HepG2 (cell line): Measurements from ENCODE around the gene ZNF12. TPM values are rescaled to one million over a fixed set of nuclear protein-coding genes. Genes with fewer than 3 reads are reported as not detected.

Experiments
- ATAC-seq: fragments of 200-7000 bp; cut with Tn5 transposase; 3 replicates; pipeline ENCODE4 v1.9.1; 2020; ENCODE audit warnings: mild to moderate bottlenecking, moderate library complexity
- BruUV-seq: library from RNA; stranded (reverse); fragments of 400-500 nt; replicated peaks from 2 replicates; lab custom pipeline; 2021; lab: Mats Ljungman, UMichigan
- CTCF ChIA-PET: fragments of 300-600 bp; formaldehyde crosslinking; extraction: SDS; loops from one replicate; lab custom pipeline; 2021; ENCODE audit warnings: low total read pairs, inconsistent platforms, low intra/inter-chr PET ratio; lab: Yijun Ruan, JAX
- POLR2A ChIA-PET: fragments of 350-600 bp; sonication (Branson Sonifier 250); formaldehyde crosslinking; loops from one replicate; lab custom pipeline; 2020; ENCODE audit warnings: antibody characterized with exemption, inconsistent platforms; lab: Yijun Ruan, JAX
- DNase-seq: peaks from one replicate; pipeline ENCODE4 v3.0.0-alpha.2; 2015; ENCODE audit warnings: low spot score
- FAIRE-seq: peaks from 3 replicates; lab custom pipeline; 2011; peaks lifted over from hg19 to GRCh38; lab: Jason Lieb, UNC
- H2AFZ ChIP-seq: one replicate; pipeline ENCODE4 v1.6.1; 2011; ENCODE audit warnings: low read length, inconsistent platforms
- H3K27ac ChIP-seq: fragments of 300-600 bp; 3 replicates; pipeline ENCODE4 v1.8.0; 2011; ENCODE audit warnings: mixed run types, mild to moderate bottlenecking, mixed read lengths, low read length, inconsistent platforms; ENCODE audit not compliant: insufficient read depth; ENCODE audit errors: extremely low read length
- H3K27me3 ChIP-seq, 2 experiments: fragments of 200-600 bp in 1 of 2; 2 replicates in 1 of 2; 3 replicates in 1 of 2; pipeline versions ENCODE4 v1.6.0 to v1.8.0; 2011; ENCODE audit warnings: low read length in 2 of 2, mild to moderate bottlenecking in 2 of 2, moderate library complexity in 2 of 2, inconsistent platforms in 1 of 2; ENCODE audit not compliant: insufficient read depth in 2 of 2, control insufficient read depth in 1 of 2
- H3K36me3 ChIP-seq, 2 experiments: fragments of 200-600 bp in 1 of 2; replicated peaks in 1 of 2; 2 replicates in 1 of 2; 3 replicates in 1 of 2; pipeline versions ENCODE4 v1.5.1 to v1.8.0; 2011; ENCODE audit warnings: low read length in 2 of 2, inconsistent platforms in 1 of 2; ENCODE audit not compliant: insufficient read depth in 2 of 2, control insufficient read depth in 1 of 2
- H3K4me1 ChIP-seq: 2 replicates; pipeline ENCODE4 v1.5.1; 2012; ENCODE audit warnings: low read length, inconsistent platforms; ENCODE audit not compliant: insufficient read depth
- H3K4me2 ChIP-seq: 2 replicates; pipeline ENCODE4 v1.6.0; 2011; ENCODE audit warnings: low read depth, low read length, inconsistent platforms
- H3K4me3 ChIP-seq, 3 experiments: fragments of 200-600 bp in 1 of 3; sonication (generic), shearing (Covaris generic) in 1 of 3; replicated peaks in 1 of 3; 2 replicates each; pipeline ENCODE4 v1.5.1; 2011 to 2016; ENCODE audit warnings: low read length in 3 of 3, inconsistent platforms in 2 of 3, low read depth in 2 of 3, mild to moderate bottlenecking in 2 of 3, control low read depth in 1 of 3, mixed read lengths in 1 of 3; ENCODE audit not compliant: insufficient read depth in 1 of 3
- H3K79me2 ChIP-seq: one replicate; pipeline ENCODE4 v1.6.1; 2011; ENCODE audit warnings: low read length, inconsistent platforms; ENCODE audit not compliant: insufficient read depth
- H3K9ac ChIP-seq: 2 replicates; pipeline ENCODE4 v1.6.0; 2011; ENCODE audit warnings: mild to moderate bottlenecking, low read depth, low read length, inconsistent platforms; ENCODE audit not compliant: insufficient read depth
- H3K9me3 ChIP-seq: 2 replicates; pipeline ENCODE4 v1.5.1; 2012; ENCODE audit warnings: mild to moderate bottlenecking, low read length
- H4K20me1 ChIP-seq: 2 replicates; pipeline ENCODE4 v1.6.0; 2011; ENCODE audit warnings: inconsistent platforms, mild to moderate bottlenecking, low read length, moderate library complexity; ENCODE audit not compliant: insufficient read depth
- AGO1 ChIP-seq: fragments of 200-400 bp; formaldehyde crosslinking; IDR thresholded peaks from 2 replicates; pipeline ENCODE4 v1.6.1; 2017; ENCODE audit warnings: mild to moderate bottlenecking, low read depth, low read length, moderate library complexity; ENCODE audit not compliant: poor library complexity, severe bottlenecking
- BRD4 ChIP-seq: sonication (generic); formaldehyde crosslinking; IDR thresholded peaks from 2 replicates; pipeline ENCODE4 v1.4.0; 2020; ENCODE audit warnings: missing genetic modification reagents
- HNRNPUL1 ChIP-seq: fragments of 200-400 bp; formaldehyde crosslinking; IDR thresholded peaks from 2 replicates; pipeline ENCODE4 v1.6.1; 2017; ENCODE audit warnings: low read depth, mild to moderate bottlenecking, low read length, moderate library complexity
- POLR2AphosphoS2 ChIP-seq: IDR thresholded peaks from 2 replicates; pipeline ENCODE4 v1.6.1; 2011; ENCODE audit warnings: low read depth, low read length, improper control_type of control experiment
- SOX5 ChIP-seq: IDR thresholded peaks from 2 replicates; pipeline ENCODE4 v1.6.1; 2016; ENCODE audit warnings: borderline replicate concordance
- SRF ChIP-seq: IDR thresholded peaks from 2 replicates; pipeline ENCODE4 v1.6.1; 2011; ENCODE audit warnings: mild to moderate bottlenecking, low read depth, low read length, moderate library complexity
- TBX3 ChIP-seq: fragments of 450-650 bp; IDR thresholded peaks from 2 replicates; pipeline ENCODE4 v1.6.1; 2017; ENCODE audit warnings: antibody characterized with exemption, mild to moderate bottlenecking, inconsistent platforms, borderline replicate concordance
- ZBTB1 ChIP-seq: sonication (generic); formaldehyde crosslinking; IDR thresholded peaks from 2 replicates; pipeline ENCODE4 v1.4.0; 2020; ENCODE audit warnings: missing genetic modification reagents, borderline replicate concordance
- ZBTB20 ChIP-seq: sonication (generic); formaldehyde crosslinking; IDR thresholded peaks from 2 replicates; pipeline ENCODE4 v1.8.1; 2023; ENCODE audit warnings: missing genetic modification reagents, low read depth, mild to moderate bottlenecking, borderline replicate concordance
- ZNF614 ChIP-seq: IDR thresholded peaks from 2 replicates; pipeline ENCODE4 v1.6.1; 2018; ENCODE audit warnings: missing biosample characterization, missing genetic modification reagents, inconsistent platforms, borderline replicate concordance
- WGBS: methylation state at CpG from one replicate; pipeline ENCODE4 v1.1.6; 2017; ENCODE audit warnings: low lambda C conversion rate; 5-methylcytosine and 5-hydroxymethylcytosine counted together
- in situ Hi-C: cut with HindIII; loops from 2 replicates; pipeline ENCODE4 v1.10.0; 2017; ENCODE audit warnings: low pct_unique_long_range_greater_than_20kb; ENCODE audit not compliant: extremely low pct_ligation_motif_present
- intact Hi-C: fragments of 100-400 bp; cut with micrococcal nuclease; formaldehyde crosslinking; loops from one replicate; pipeline ENCODE4 v1.10.0; 2022; ENCODE audit not compliant: unreplicated experiment
- polyA plus RNA-seq, 8 experiments: library from polyadenylated mRNA; depleted of rRNA in 3 of 8; stranded (reverse) in 7 of 8; unstranded in 1 of 8; fragments of >200 nt; fragmentation: Illumina TruSeq in 4 of 8; extraction: Trizol in 4 of 8; gene quantifications; 2 replicates each; pipeline versions ENCODE4 v1.2.1 to v1.2.3, GENCODE V29; 2011 to 2016; ENCODE audit warnings: low read depth in 4 of 8, missing spikeins in 1 of 8, mixed read lengths in 1 of 8; ENCODE audit not compliant: insufficient read depth in 1 of 8
- total RNA-seq, 5 experiments: library from RNA; depleted of rRNA; stranded (reverse); fragments of >200 nt; fragmentation: Illumina TruSeq; extraction: Trizol; gene quantifications; 2 replicates each; pipeline ENCODE4 v1.2.3, GENCODE V29; 2016; ENCODE audit warnings: low read depth in 1 of 5
- TF ChIP-seq, protein P1 (sequence below): IDR thresholded peaks from 2 replicates; pipeline ENCODE4 v1.6.1; 2016; ENCODE audit warnings: missing compliant biosample characterization, missing genetic modification reagents, borderline replicate concordance
- TF ChIP-seq, protein P2 (sequence below), 2 experiments: sonication (generic) in 1 of 2; formaldehyde crosslinking in 1 of 2; IDR thresholded peaks; 2 replicates each; pipeline versions ENCODE4 v1.6.1 to v1.9.0; 2014 to 2022; ENCODE audit warnings: antibody characterized with exemption in 1 of 2, borderline replicate concordance in 1 of 2, inconsistent platforms in 1 of 2, low read depth in 1 of 2, missing genetic modification reagents in 1 of 2
- TF ChIP-seq, protein P3 (sequence below): sonication (generic); formaldehyde crosslinking; IDR thresholded peaks from 2 replicates; pipeline ENCODE4 v1.5.0; 2020; ENCODE audit warnings: missing genetic modification reagents

The ZNF12 gene
- total and polyA plus RNA-seq, 2 of the 13 experiments (the other 11 are each of a cell fraction or from before 2014, with no cell fraction given), result 21.4 to 22.8 TPM

DNA sequence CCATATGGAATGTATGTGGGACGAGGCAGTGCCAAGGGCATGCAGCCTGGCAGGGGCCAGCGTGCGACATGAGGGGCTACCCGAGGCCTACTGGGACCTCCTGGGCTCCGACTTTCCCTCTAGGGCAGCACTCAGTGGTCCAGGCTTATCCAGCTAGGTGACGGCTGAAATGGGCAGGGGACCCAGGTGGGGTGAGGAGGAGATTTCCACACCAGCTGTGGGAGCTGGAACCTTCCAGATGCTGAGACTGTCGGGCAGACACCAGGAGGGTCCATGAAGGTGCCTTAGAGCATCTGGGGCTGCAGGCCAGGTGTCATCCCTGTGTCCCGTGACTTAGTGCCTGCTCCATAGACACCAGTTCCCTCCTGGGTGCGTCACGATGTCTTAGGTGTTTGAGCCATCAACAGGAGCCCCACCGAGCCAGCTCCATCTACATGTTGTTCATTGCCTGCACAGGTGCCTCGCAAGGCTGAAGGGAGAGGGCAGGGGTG, 56.2 kb downstream of the ZNF12 start (continued):
- TF ChIP-seq ZNF614 (CRISPR knock-in tag) (no peak), SOX5 (CRISPR knock-in tag) (no peak)
- TF ChIP-seq, all 625 proteins: peak for 0

DNA sequence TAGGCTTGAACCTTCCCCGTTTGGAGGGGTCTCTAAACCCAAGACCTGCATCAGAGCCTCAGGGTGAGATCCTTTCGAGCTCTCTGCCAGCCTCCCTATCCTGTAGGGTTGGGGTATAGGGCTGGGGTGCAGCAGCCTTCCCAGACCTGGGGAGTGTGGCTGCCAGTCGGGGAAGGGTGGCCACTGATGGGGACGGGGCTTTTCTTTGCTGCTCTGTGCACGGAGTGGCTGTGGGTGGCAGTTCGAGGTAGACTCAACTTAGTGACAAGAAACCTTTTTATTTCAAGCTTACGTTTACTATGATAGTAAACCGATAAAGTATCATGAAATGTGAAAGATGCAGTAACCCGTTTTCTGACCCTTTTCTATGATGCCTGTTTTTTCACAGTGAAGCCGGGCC, 56.7 kb downstream of the ZNF12 start:
- intact Hi-C loops (no loop called here), in situ Hi-C loops (no loop called here)
- Histone ChIP-seq H3K4me2 (no peak overlapping the region), H3K4me3 (no peak overlapping the region), H3K27me3 (no peaks in the 10 kb centered on the region), H3K9me3 (no peaks in the 10 kb centered on the region), H2AFZ (no peak overlapping the region), H3K36me3 (peaks cover 7 to 26% of the 10 kb centered on the region in 2 experiments; a peak in 4 of 5 replicates), H3K79me2 (no peaks in the 10 kb centered on the region), H4K20me1 (no peaks in the 10 kb centered on the region), H3K4me1 (no peaks in the 10 kb centered on the region), H3K27ac (no peak overlapping the region), H3K9ac (no peak overlapping the region)
- ChIA-PET CTCF (no interaction called here), POLR2A (no interaction called here)
- no peak for FAIRE-seq
- DNase-seq, result no peak
- BruUV-seq, result no TSS peak
- WGBS, result 96% methylated on average over 10 of the region's 10 CpGs
- ATAC-seq, result no peak
- TF ChIP-seq, protein P1, sequence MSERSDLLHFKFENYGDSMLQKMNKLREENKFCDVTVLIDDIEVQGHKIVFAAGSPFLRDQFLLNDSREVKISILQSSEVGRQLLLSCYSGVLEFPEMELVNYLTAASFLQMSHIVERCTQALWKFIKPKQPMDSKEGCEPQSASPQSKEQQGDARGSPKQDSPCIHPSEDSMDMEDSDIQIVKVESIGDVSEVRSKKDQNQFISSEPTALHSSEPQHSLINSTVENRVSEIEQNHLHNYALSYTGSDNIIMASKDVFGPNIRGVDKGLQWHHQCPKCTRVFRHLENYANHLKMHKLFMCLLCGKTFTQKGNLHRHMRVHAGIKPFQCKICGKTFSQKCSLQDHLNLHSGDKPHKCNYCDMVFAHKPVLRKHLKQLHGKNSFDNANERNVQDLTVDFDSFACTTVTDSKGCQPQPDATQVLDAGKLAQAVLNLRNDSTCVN (CRISPR knock-in tag), result no peak
- TF ChIP-seq POLR2AphosphoS2 (no peak), HNRNPUL1 (no peak), SRF (no peak), TBX3 (no peak), BRD4 (no peak), ZBTB20 (no peak), ZBTB1 (CRISPR knock-in tag) (no peak), AGO1 (no peak)
- TF ChIP-seq, protein P2, sequence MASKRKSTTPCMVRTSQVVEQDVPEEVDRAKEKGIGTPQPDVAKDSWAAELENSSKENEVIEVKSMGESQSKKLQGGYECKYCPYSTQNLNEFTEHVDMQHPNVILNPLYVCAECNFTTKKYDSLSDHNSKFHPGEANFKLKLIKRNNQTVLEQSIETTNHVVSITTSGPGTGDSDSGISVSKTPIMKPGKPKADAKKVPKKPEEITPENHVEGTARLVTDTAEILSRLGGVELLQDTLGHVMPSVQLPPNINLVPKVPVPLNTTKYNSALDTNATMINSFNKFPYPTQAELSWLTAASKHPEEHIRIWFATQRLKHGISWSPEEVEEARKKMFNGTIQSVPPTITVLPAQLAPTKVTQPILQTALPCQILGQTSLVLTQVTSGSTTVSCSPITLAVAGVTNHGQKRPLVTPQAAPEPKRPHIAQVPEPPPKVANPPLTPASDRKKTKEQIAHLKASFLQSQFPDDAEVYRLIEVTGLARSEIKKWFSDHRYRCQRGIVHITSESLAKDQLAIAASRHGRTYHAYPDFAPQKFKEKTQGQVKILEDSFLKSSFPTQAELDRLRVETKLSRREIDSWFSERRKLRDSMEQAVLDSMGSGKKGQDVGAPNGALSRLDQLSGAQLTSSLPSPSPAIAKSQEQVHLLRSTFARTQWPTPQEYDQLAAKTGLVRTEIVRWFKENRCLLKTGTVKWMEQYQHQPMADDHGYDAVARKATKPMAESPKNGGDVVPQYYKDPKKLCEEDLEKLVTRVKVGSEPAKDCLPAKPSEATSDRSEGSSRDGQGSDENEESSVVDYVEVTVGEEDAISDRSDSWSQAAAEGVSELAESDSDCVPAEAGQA (IDR thresholded peaks at IDR 0.05; ENCODE audit: low read depth), result no peak
- TF ChIP-seq, protein P2 (CRISPR knock-in tag; IDR thresholded peaks at IDR 0.05; ENCODE audit: borderline replicate concordance), result no peak
- TF ChIP-seq, protein P3, sequence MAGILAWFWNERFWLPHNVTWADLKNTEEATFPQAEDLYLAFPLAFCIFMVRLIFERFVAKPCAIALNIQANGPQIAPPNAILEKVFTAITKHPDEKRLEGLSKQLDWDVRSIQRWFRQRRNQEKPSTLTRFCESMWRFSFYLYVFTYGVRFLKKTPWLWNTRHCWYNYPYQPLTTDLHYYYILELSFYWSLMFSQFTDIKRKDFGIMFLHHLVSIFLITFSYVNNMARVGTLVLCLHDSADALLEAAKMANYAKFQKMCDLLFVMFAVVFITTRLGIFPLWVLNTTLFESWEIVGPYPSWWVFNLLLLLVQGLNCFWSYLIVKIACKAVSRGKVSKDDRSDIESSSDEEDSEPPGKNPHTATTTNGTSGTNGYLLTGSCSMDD (CRISPR knock-in tag), result no peak
